Placental pericyte (primary cell): ENCODE measurements around the gene LRIT1. TPM values are rescaled to one million over a fixed set of nuclear protein-coding genes. Genes with fewer than 3 reads are reported as not detected.

Source experiments
- total RNA-seq: library from RNA; depleted of rRNA; stranded (reverse); fragments of >200 nt; gene quantifications from 2 replicates; pipeline ENCODE4 v1.2.3, GENCODE V29; 2012

The LRIT1 gene, protein sequence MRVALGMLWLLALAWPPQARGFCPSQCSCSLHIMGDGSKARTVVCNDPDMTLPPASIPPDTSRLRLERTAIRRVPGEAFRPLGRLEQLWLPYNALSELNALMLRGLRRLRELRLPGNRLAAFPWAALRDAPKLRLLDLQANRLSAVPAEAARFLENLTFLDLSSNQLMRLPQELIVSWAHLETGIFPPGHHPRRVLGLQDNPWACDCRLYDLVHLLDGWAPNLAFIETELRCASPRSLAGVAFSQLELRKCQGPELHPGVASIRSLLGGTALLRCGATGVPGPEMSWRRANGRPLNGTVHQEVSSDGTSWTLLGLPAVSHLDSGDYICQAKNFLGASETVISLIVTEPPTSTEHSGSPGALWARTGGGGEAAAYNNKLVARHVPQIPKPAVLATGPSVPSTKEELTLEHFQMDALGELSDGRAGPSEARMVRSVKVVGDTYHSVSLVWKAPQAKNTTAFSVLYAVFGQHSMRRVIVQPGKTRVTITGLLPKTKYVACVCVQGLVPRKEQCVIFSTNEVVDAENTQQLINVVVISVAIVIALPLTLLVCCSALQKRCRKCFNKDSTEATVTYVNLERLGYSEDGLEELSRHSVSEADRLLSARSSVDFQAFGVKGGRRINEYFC
- total RNA-seq, result not detected in 2 replicates

DNA sequence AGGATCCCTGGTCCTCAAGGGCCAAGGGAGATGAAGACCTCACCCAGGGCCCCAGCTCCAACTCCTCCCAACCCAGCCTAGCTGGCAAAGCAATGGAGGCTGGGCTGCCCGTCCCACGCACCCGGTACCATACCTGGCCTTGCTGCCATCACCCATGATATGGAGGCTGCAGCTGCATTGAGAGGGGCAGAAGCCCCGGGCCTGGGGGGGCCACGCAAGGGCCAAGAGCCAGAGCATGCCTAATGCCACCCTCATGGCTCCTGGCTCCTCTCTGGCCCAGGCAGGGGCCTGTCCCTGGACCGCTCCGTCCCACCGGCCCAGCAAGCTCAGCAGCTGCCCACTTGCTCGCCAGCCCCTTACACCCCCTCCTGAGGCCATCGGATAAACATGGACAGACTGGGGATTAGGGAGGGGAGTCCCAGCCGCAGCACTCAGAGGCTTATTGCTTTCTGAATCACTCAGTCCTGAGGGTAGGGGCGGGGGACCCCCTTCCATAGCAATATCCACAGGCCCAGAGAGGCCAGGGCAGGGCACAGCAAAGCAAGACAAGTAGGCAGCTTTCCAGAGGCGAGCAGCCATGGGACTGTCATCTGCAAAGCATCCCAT is at the start of gene LRIT1:
Gene LRIT1 (minus strand): TSS at position 362 of the 606 bp plus-strand sequence. CDS start 107 bp downstream, at position 255.

DNA sequence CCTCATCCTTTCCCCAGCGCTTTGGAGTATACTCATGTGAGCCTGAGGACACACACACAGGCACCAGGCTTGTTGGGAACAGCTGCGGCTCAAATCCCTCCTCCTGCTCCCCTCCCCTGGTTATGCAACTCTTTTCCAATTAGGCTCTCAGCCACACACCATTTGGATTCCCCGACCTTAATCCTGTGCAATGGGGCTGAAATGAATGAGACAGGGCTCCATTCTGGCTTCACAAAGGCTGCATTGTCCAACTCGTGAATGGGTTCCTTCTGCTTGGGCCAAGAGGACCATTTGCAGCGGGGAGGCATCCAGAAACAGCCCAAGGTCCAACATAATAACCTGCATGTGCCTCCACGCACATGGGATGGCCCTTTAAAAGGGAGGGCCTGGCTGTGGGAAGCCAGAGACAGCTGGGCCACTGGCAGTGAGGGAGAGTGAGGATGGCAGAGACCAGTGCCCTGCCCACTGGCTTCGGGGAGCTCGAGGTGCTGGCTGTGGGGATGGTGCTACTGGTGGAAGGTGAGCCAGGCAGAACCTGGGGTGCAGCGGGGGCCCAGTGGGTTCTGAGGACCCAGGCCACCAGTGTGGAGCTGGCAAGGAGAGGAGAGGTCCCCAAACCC is 3.4 kb upstream of the LRIT1 start, which contains the start of gene RGR:
Gene RGR (plus strand): TSS at position 403 of the 620 bp plus-strand sequence. CDS start 38 bp downstream, at position 441.

DNA sequence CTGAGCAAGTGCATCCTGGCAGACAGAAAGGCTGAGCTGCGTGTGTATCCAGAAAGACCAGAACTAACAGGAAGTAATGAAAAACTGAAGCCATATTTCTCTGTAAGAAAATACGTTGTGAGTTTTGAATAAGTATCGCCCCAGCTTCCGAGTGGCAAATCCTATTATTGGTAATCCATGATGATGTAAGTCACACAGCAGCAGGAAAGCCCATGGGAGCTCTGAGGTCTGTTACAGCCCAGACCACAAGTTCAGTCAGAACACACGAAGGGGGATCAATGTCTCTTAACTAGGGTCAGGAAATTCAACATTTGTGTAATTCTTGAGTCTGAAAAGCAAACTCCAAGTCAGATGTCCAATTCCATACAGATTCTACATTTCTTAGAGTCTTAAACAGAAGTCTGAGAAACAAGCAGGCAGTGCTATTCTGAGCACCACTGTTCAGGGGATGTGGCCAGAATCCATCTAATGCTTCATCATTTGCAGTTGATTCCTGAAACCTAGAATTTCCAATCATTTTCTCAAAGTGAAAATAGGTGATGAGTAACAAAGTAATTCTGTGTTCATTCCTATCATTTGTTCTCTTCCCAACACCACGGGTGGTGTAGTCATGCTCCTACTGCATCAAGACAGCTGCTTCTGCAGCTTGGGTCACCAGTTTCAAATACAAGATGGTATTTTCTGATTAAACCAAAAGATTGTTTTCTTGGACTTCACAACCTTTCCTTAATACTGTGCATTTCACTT is 15.7 kb downstream of the LRIT1 start, which contains the start of gene LRIT2:
Gene LRIT2 (minus strand): TSS at position 118 of the 747 bp plus-strand sequence. CDS start 24 bp downstream, at position 94.

DNA sequence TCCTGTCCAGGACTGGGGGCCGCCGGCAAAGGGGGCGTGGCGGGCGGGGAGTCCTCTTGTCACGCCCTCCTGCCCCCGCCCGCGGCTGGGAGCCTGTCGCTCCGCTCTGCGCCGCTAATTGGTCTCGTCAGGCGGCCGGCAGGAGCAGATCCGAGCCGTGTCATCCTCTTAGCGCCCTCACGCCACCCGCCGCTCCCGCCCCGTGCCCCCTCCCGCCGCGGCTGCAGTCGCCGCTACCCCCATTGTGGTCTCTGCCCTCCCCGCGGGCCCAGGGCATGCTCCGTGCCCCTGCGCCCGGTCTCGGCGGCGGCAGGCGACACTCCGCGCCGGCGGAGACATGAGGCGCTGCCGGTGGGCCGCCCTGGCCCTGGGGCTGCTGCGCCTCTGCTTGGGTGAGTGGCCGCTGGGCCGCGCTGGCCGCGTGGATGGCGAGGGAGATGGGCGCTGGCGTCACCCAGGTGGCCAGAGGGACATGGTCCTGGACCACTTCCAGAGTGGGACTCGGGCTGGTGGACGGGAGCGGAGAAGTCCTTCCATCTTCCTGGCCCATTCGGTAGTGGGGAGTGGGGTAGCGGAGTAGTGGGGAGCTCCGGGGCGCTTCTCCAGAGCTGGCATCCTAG is 46.8 kb downstream of the LRIT1 start, which contains the start of gene CDHR1:
Gene CDHR1 (plus strand): TSS at position 114 of the 620 bp plus-strand sequence. CDS start 224 bp downstream, at position 338.

Other genes with a start within 250 kb of the LRIT1 start
- 153 and 256 TPM in 2 replicates for gene GHITM, start 102.0 kb downstream of the LRIT1 start, total RNA-seq
- not detected in 2 replicates for gene GPR15LG, start 67.7 kb downstream of the LRIT1 start, total RNA-seq
- gene CDHR1, start 47.0 kb downstream of the LRIT1 start, total RNA-seq, result under 0.01 TPM in 1 of 2 replicates, not detected in the other
- gene LRIT2, start 16.0 kb downstream of the LRIT1 start, total RNA-seq, result not detected in 2 replicates
- not detected in 2 replicates for gene RGR, start 3.5 kb upstream of the LRIT1 start, total RNA-seq
- 28.4 and 33.5 TPM in 2 replicates for gene CCSER2, start 87.0 kb upstream of the LRIT1 start, total RNA-seq